ENCODE results near the gene OTP.

OTP gene

DNA sequence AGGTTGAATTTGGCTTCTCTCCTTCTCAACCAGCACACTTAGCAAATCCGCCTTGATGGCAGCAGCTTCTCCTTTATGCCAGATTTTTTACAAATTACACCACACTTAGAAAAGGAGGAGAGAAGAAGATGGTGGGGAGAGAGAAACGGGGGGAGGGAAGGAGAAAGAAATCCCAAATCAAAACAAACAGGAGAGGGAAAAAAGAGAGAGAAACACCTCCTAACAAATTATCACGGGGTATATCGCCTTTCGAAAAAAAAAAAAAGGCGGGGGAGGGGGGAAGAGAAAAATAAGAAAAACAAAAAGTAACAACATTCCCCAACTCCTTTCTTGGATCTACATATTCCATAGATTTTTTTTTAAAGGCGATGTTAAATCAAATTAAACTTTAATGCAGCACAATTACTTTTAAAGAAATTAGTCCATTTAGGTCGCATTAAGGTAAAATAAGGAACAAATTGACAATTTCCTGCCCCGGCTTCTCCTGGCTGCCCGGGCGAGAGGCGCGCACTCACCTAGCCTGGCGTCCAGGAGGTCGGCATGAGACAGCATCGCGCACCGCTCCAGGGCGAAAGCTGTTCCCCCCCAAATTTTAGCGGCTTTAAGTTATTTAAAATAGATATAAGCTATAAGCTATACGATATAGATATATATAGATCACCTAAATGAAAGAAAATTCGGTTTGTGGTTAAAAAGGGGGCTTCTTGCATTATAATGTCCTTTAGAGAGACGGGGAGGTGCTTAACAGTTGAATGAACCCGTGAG, at the start of gene OTP:
Gene OTP (minus strand): TSS at position 716 of the 765 bp plus-strand sequence. CDS start 164 bp downstream, at position 552.
- no peak for DNase-seq (ENCODE audit: low read depth in 2 of 2)
- H3K4me3 ChIP-seq (replicated peaks in 1 of 2; ENCODE audit: low read depth in 2 of 2, low read length in 2 of 2): no peak within 1 kb of the TSS
- TF ChIP-seq, protein P1, sequence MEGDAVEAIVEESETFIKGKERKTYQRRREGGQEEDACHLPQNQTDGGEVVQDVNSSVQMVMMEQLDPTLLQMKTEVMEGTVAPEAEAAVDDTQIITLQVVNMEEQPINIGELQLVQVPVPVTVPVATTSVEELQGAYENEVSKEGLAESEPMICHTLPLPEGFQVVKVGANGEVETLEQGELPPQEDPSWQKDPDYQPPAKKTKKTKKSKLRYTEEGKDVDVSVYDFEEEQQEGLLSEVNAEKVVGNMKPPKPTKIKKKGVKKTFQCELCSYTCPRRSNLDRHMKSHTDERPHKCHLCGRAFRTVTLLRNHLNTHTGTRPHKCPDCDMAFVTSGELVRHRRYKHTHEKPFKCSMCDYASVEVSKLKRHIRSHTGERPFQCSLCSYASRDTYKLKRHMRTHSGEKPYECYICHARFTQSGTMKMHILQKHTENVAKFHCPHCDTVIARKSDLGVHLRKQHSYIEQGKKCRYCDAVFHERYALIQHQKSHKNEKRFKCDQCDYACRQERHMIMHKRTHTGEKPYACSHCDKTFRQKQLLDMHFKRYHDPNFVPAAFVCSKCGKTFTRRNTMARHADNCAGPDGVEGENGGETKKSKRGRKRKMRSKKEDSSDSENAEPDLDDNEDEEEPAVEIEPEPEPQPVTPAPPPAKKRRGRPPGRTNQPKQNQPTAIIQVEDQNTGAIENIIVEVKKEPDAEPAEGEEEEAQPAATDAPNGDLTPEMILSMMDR (IDR thresholded peaks at IDR 0.05; ENCODE audit: low read depth, low read length): no peak

DNA sequence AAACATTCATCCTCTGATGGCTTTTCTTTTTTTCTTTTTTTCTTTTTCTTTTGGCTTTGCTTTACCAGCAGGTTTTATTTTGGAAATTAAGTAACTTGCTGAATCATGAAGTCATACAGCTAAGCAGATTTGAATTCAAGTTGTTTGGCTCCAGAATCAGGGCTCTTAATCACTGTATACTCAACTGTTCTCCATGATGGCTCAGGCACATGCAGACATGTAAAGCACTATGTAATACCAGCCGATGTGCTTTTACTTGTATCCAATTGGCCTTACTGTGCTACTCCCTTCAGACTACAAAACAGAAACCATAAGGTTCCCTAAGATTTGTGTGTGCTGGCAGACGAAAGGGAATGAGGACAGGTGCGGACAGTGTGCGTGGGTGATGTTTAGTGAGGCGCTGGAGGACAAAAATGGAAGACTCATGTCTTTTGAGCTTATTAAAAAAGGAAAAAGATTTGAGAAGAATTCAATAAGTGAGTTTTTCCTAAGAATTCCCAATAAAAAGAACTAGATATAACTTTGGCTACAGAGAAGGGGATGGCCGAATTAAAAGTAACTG, 44.7 kb upstream of the OTP start:
- DNase-seq (ENCODE audit: low read depth in 2 of 2): peak in 1 of 2 donors; percentile 42
- TF ChIP-seq, protein P1 (IDR thresholded peaks at IDR 0.05; ENCODE audit: low read depth, low read length): no peak
- no peak overlapping the region for H3K4me3 ChIP-seq (replicated peaks in 1 of 2; ENCODE audit: low read depth in 2 of 2, low read length in 2 of 2)

DNA sequence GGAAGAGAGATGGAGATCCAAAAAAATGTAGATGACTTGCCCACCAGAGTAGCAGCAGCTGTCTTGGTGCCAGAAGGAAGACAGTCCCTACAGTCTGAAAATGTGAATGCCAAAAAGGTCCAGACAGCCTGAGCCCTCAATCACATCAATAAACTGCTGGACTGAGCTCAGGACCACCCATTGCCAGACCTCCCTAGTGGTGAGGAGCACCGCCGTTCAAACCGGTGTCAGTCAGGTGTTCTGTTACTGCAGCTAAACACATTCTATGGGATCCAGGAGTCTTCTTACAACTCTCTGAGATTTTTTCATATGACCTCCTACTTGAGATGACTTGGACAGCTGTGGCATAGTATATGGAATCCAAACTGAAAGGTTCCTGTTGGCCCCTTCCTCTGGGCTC, 32.0 kb upstream of the OTP start:
- TF ChIP-seq, protein P1 (IDR thresholded peaks at IDR 0.05; ENCODE audit: low read depth, low read length): no peak
- no peak for DNase-seq (ENCODE audit: low read depth in 2 of 2)
- H3K4me3 ChIP-seq (replicated peaks in 1 of 2; ENCODE audit: low read depth in 2 of 2, low read length in 2 of 2): no peak overlapping the region

DNA sequence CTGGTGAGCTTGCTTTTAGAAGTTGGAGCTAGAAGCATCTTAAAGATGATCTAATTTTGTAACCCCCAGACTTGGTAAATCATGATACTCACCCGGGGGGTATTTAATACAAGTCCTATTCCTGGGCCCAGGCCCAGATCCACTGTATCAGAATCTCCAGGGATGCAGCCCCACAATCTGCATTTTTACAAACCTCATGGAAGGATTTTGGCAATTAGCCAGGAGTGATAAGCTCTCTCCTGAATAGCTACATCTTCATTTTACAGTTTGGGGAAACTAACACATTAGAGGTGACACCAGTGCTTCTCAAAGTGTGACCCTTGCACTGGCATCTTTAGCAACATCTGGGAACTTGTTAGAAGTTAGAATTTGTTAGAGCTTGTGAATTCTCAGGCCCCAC, 31.2 kb upstream of the OTP start:
- TF ChIP-seq, protein P1 (IDR thresholded peaks at IDR 0.05; ENCODE audit: low read depth, low read length): no peak
- no peak overlapping the region for H3K4me3 ChIP-seq (replicated peaks in 1 of 2; ENCODE audit: low read depth in 2 of 2, low read length in 2 of 2)
- DNase-seq (ENCODE audit: low read depth in 2 of 2): no peak

DNA sequence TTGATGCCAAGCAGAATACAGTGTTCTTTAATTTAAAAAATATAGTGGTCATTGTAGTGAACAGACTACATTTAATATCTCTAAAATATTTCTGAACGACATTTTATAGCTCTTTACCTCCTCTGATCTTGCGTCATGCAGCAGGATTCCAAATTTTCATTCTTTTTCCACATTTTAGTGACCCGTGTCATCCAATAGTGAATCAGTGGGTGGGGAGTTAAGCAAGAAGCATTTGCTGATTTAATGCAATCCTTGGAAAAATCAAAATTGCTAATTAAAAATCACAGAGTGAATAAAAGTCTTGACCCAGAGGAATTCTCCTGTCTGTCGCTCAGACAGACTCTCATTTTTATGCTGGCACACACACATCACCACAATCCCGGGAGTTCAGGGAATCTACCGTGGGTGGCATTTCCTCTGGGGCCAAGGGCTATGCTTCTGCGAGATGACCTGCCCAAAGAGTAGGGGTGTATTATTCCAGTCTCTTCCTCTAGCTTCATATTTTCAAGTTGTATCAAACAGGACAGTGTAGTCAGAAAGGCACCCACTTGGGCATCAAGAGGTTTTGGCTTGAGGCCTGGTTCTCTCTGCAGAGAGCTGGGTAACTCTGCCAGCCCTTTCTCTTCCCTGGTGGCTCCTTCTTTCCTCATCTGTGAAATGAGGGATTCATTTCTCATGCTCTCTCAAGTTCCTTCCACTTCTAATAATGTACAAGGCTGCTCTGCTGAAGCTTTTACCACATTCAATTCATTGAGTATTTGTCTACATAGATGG, 24.8 kb upstream of the OTP start:
- no peak for DNase-seq (ENCODE audit: low read depth in 2 of 2)
- TF ChIP-seq, protein P1 (IDR thresholded peaks at IDR 0.05; ENCODE audit: low read depth, low read length): no peak
- H3K4me3 ChIP-seq (replicated peaks in 1 of 2; ENCODE audit: low read depth in 2 of 2, low read length in 2 of 2): no peak overlapping the region

DNA sequence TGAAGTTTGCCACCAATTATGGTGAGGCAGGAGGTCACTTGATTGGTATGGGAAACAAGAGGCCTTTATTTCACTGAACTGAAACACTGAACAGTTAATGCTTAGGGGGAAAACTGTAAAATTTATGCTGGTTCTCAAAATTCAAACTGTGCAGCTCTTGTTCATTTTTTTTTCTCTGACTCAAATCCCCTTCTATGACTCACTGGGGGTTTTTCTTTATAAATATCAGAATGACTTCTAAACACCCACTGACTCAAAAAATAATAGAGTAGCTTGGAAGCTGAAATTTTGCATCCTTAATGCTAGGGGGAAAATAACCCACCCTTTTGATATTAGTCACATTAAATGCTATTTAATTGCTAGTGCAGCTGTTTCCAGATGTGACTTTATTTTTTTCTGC, 24.1 kb upstream of the OTP start:
- H3K4me3 ChIP-seq (replicated peaks in 1 of 2; ENCODE audit: low read depth in 2 of 2, low read length in 2 of 2): no peak overlapping the region
- no peak for DNase-seq (ENCODE audit: low read depth in 2 of 2)
- TF ChIP-seq, protein P1 (IDR thresholded peaks at IDR 0.05; ENCODE audit: low read depth, low read length): no peak

Measured in cardiac fibroblast (primary cell).